ENCODE measurements around the gene DNAJC6. TPM values are rescaled to one million over a fixed set of nuclear protein-coding genes. Genes with fewer than 3 reads are reported as not detected.

The DNAJC6 gene
- total RNA-seq, 1 experiment from 2014 or later, result 3.1 TPM

DNA sequence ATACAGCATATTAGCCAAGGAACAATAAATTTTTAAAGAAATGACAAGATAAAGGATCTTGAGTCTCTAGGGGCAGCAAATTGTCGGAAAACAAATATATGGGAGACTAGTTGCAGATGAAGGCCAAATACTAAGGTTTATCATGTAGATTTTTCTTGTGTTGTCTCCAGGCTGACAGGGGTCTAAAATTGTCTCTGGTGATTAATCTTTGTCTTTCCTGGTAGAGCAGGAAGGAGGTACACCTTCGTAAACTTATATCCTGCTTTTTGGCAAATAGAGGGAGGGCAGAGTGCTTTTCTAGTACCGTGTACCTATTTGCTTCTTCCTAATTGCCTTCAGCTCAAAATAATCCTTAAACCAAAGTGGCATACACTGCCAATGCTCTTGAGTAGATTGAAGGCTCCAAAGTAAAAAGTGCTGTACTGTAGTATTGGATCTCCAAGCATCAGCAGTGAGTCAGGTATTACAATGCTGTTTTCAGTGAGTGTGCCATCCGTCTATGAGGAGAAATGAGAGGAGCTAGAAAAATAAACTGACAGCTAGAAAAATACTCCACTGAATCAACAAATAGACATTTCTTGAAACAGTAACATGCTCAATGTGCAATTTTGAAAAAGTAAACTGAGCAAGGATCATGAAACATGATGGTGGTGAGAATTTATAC lies 109.3 kb downstream of the DNAJC6 start:
- no peak for DNase-seq
- Mint-ChIP-seq H3K4me3 (ENCODE audit: low read depth, unreplicated experiment) (no peak overlapping the region), H3K4me1 (ENCODE audit: low read depth, unreplicated experiment) (peaks cover 37% of the 10 kb centered on the region), H3K36me3 (ENCODE audit: insufficient read depth, unreplicated experiment) (no peaks in the 10 kb centered on the region), H3K27ac (ENCODE audit: unreplicated experiment) (no peak overlapping the region), H3K27me3 (ENCODE audit: unreplicated experiment) (no peaks in the 10 kb centered on the region), H3K9me3 (ENCODE audit: low read depth, unreplicated experiment) (no peaks in the 10 kb centered on the region)
- intact Hi-C loops (cut with micrococcal nuclease; ENCODE audit: unreplicated experiment), result loop anchor here (5.0 kb wide), 1 partner anchor 106 kb away; no protein-coding TSS in a partner anchor
- no TSS peak for BruUV-seq (replicated peaks)
- CTCF ChIA-PET, result interaction anchor here (1.9 kb wide), 1 partner anchor 269 kb away, joined by 7 read pairs; no protein-coding TSS in a partner anchor
- TF ChIP-seq, protein P1, sequence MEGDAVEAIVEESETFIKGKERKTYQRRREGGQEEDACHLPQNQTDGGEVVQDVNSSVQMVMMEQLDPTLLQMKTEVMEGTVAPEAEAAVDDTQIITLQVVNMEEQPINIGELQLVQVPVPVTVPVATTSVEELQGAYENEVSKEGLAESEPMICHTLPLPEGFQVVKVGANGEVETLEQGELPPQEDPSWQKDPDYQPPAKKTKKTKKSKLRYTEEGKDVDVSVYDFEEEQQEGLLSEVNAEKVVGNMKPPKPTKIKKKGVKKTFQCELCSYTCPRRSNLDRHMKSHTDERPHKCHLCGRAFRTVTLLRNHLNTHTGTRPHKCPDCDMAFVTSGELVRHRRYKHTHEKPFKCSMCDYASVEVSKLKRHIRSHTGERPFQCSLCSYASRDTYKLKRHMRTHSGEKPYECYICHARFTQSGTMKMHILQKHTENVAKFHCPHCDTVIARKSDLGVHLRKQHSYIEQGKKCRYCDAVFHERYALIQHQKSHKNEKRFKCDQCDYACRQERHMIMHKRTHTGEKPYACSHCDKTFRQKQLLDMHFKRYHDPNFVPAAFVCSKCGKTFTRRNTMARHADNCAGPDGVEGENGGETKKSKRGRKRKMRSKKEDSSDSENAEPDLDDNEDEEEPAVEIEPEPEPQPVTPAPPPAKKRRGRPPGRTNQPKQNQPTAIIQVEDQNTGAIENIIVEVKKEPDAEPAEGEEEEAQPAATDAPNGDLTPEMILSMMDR (IDR thresholded peaks at IDR 0.05; ENCODE audit: unreplicated experiment), result no peak

DNA sequence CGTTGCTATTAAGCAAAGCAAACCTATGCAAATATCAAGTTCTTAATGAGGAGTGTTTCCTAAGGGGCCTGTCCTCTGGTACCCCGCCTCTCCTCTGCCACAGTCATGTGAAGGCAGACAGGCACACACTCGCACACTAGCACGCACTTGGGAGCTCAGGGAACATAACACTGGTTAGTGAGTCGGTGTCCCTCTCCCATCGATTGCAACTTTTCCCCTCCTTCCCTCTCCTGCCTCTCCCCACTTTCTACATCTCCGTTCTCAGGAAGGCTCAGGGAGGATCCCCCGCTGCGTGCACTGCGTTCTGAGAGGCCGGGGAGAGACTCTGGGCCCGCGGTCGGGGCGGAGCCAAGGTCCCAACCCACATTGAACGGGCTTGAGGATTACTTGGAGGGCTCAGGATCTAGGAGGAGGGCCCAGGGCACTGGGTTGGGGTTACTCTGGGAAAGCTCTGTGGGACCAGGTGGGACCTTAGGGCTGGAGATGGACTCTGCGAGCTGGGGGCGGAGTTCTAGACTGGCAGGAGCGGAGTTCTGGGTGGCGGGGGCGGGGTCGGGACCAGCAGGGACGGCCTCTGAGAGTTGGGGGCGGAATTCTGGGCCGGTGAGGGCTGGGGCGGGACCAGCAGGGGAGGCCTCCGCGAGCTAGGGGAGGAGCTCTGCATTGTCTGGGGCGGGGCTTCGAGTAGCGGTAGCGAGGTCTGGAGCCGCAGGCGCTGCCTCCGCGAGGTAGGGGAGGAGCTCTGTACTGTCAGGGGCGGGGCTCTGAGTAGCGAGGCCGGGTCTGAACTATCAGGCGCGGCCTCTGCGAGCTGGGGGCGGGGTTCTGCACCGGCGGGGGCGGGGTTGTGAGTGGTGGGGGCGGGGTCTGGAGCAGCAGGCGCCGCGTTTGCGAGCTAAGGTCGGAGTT lies 110.6 kb downstream of the DNAJC6 start:
- CTCF ChIA-PET, result interaction anchor here (0.5 to 1.9 kb wide), 11 partner anchors 11 to 268 kb away, joined by 3 to 7 read pairs (median 4); partner anchors contain the start of gene DNAJC6
- Mint-ChIP-seq H3K27me3 (ENCODE audit: unreplicated experiment) (no peaks in the 10 kb centered on the region), H3K4me3 (ENCODE audit: low read depth, unreplicated experiment) (no peak overlapping the region), H3K4me1 (ENCODE audit: low read depth, unreplicated experiment) (peaks cover 31% of the 10 kb centered on the region), H3K36me3 (ENCODE audit: insufficient read depth, unreplicated experiment) (peaks cover 6% of the 10 kb centered on the region), H3K27ac (ENCODE audit: unreplicated experiment) (no peak overlapping the region), H3K9me3 (ENCODE audit: low read depth, unreplicated experiment) (no peaks in the 10 kb centered on the region)
- intact Hi-C loops (cut with micrococcal nuclease; ENCODE audit: unreplicated experiment), result loop anchor here (5.0 to 10.0 kb wide), 3 partner anchors 108 to 355 kb away; no protein-coding TSS in a partner anchor
- DNase-seq, result peak; percentile 99
- no TSS peak for BruUV-seq (replicated peaks)
- TF ChIP-seq, protein P1 (IDR thresholded peaks at IDR 0.05; ENCODE audit: unreplicated experiment), result no peak

DNA sequence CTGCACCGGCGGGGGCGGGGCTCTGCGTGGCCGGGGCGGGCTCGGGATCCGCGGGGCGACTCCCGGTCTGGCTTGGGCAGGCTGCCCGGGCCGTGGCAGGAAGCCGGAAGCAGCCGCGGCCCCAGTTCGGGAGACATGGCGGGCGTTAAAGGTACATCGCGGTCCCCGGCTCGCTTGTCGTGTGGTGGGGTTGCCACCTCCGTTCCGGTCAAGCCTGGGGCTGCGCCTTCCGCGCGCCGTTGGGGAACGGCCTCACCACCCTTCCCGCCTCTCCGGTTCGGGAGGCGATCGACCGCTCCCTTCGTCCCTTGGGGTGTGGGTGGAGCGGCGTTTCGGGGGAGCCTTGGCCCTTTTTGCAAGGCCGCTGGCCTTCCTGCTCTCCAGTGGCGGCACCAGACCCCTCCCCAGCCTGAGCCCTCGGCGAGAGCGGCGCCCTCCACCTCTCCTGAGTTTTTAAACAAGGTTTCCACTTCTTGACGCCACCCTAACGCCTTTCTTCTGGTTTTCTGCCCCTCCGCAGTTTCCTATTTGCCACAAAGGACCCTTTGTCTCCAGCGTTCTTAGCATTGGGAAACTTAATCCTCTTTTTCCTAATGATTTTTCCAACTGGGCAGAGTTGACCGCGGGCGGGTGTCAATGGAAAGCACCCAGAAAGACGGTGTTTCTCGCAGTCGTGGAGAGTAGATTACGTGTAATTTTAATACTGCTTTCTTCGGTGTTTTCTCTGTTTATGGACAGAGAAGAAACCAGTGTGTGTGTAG lies 111.4 kb downstream of the DNAJC6 start, which contains the start of the genes LEPR and LEPROT:
Gene LEPR, plus strand, starts transcription at position 79 of the 761 bp plus-strand sequence. CDS start 144,898 bp downstream, outside the sequence.
Gene LEPROT, plus strand, starts transcription at position 79 of the 761 bp plus-strand sequence. Its CDS starts 57 bp downstream, at position 136.
- Mint-ChIP-seq H3K36me3 (ENCODE audit: insufficient read depth, unreplicated experiment) (peaks cover 14% of the 10 kb centered on the region), H3K27ac (ENCODE audit: unreplicated experiment) (no peak within 1 kb of the TSS), H3K4me3 (ENCODE audit: low read depth, unreplicated experiment) (no peak within 1 kb of the TSS), H3K27me3 (ENCODE audit: unreplicated experiment) (no peaks in the 10 kb centered on the region), H3K4me1 (ENCODE audit: low read depth, unreplicated experiment) (peaks cover 39% of the 10 kb centered on the region), H3K9me3 (ENCODE audit: low read depth, unreplicated experiment) (no peaks in the 10 kb centered on the region)
- TF ChIP-seq, protein P1 (IDR thresholded peaks at IDR 0.05; ENCODE audit: unreplicated experiment), result no peak
- no TSS peak for BruUV-seq (replicated peaks)
- CTCF ChIA-PET, result interaction anchor here (0.5 to 1.9 kb wide), 11 partner anchors 10 to 267 kb away, joined by 3 to 7 read pairs (median 4); partner anchors contain the start of gene DNAJC6
- no peak for DNase-seq
- intact Hi-C loops (cut with micrococcal nuclease; ENCODE audit: unreplicated experiment), result loop anchor here (5.0 to 10.0 kb wide), 2 partner anchors 153 to 356 kb away; no protein-coding TSS in a partner anchor

Measured in Calu3 (cell line).